Suprapubic skin (tissue), 4 donors: ENCODE measurements around the gene PRX. TPM values are rescaled to one million over a fixed set of nuclear protein-coding genes. Genes with fewer than 3 reads are reported as not detected.

ENCODE experiments used
- DNase-seq, 2 donors: peaks; one replicate each; pipeline ENCODE4 v3.0.0-alpha.2; 2019; ENCODE audit warnings: low spot score in 2 of 2
- H3K27ac ChIP-seq: fragments of 200-600 bp; sonication (generic); one replicate; pipeline ENCODE4 v1.5.1; 2019
- H3K27me3 ChIP-seq: fragments of 200-600 bp; sonication (generic); one replicate; pipeline ENCODE4 v1.5.1; 2019
- H3K36me3 ChIP-seq: fragments of 200-600 bp; sonication (generic); one replicate; pipeline ENCODE4 v1.5.1; 2019
- H3K4me1 ChIP-seq: fragments of 200-600 bp; sonication (generic); one replicate; pipeline ENCODE4 v1.5.1; 2019
- H3K4me3 ChIP-seq: fragments of 200-600 bp; sonication (generic); one replicate; pipeline ENCODE4 v1.5.1; 2019; ENCODE audit warnings: mild to moderate bottlenecking
- H3K9me3 ChIP-seq: fragments of 200-600 bp; sonication (generic); one replicate; pipeline ENCODE4 v1.5.1; 2019
- EP300 ChIP-seq: sonication (generic); formaldehyde crosslinking; IDR thresholded peaks from one replicate; pipeline ENCODE4 v1.6.1; 2017; ENCODE audit warnings: antibody characterized with exemption
- POLR2A ChIP-seq, 2 donors: fragments of 450-650 bp; IDR thresholded peaks; one replicate each; pipeline ENCODE4 v1.6.1; 2017; ENCODE audit warnings: antibody characterized with exemption in 2 of 2, mild to moderate bottlenecking in 2 of 2, moderate library complexity in 2 of 2
- POLR2AphosphoS5 ChIP-seq, 3 donors: sonication (generic); formaldehyde crosslinking; IDR thresholded peaks; one replicate each; pipeline ENCODE4 v1.6.1; 2017; ENCODE audit warnings: antibody characterized with exemption in 3 of 3
- WGBS: methylation state at CpG from one replicate; pipeline ENCODE4 v1.1.5; 2018; 5-methylcytosine and 5-hydroxymethylcytosine counted together
- total RNA-seq, 4 donors: library from RNA; depleted of rRNA; stranded (reverse); fragments of >200 nt; gene quantifications; one replicate each; pipeline ENCODE4 v1.1.0, GENCODE V29; 2016
- TF ChIP-seq, protein P1 (sequence below), 2 donors: fragments of 200-600 bp in 1 of 2; fragments of 450-650 bp in 1 of 2; sonication (generic) in 1 of 2; IDR thresholded peaks; one replicate each; pipeline ENCODE4 v1.5.1; 2016 to 2019; ENCODE audit warnings: antibody characterized with exemption in 2 of 2, mild to moderate bottlenecking in 1 of 2, moderate library complexity in 1 of 2

Gene PRX
- total RNA-seq, 4 donors from 2014 or later: 4.1 to 7.3 (median 4.8) TPM

DNA sequence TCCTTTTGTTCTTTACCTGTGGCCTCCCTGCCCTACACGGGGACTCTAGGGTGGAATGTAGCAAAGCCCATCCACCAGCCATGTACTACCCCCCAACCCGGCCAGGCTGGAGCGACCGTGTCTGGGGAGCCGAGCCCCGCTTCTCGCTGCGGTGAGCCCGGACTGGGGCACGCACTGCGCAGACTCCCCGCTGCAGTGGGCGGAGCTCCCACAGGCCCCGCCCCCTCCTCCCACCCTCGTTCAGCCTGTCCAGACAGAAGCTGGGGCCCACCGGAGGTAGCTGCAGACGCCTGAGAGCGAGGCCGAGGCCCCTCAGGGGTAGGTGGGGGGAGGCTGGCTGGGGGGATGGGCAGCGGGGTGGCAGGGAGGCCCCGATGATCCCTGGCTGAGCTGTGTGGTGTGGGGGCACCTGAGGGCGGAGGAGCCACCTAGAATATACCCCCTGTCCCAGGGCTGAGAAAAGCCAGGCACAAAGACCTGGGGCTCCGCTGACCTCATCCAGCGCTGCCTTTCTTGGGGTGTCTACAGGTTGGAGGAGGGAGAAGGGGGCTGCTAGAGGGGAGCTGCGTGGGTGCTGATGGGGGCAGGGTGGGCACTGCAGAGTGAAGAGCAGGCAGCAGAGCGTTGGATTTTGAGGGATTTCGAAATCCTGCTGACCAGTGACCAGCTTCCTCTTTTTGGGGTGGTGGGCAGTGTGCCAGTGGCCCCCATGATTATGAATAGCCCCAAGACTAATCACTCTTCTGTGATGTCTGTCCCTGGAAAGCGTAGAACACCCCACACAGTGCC, 47.4 kb downstream of the PRX start:
- peak overlapping the region; percentile 38 for H3K4me3 ChIP-seq
- H3K36me3 ChIP-seq: peaks cover 34% of the 10 kb centered on the region
- H3K27ac ChIP-seq: no peak overlapping the region
- no peaks in the 10 kb centered on the region for H3K9me3 ChIP-seq
- DNase-seq: no peak
- TF ChIP-seq POLR2AphosphoS5 (IDR thresholded peaks at IDR 0.05): no peak
- TF ChIP-seq POLR2A (IDR thresholded peaks at IDR 0.05): no peak
- no peak for TF ChIP-seq EP300
- TF ChIP-seq, protein P1, sequence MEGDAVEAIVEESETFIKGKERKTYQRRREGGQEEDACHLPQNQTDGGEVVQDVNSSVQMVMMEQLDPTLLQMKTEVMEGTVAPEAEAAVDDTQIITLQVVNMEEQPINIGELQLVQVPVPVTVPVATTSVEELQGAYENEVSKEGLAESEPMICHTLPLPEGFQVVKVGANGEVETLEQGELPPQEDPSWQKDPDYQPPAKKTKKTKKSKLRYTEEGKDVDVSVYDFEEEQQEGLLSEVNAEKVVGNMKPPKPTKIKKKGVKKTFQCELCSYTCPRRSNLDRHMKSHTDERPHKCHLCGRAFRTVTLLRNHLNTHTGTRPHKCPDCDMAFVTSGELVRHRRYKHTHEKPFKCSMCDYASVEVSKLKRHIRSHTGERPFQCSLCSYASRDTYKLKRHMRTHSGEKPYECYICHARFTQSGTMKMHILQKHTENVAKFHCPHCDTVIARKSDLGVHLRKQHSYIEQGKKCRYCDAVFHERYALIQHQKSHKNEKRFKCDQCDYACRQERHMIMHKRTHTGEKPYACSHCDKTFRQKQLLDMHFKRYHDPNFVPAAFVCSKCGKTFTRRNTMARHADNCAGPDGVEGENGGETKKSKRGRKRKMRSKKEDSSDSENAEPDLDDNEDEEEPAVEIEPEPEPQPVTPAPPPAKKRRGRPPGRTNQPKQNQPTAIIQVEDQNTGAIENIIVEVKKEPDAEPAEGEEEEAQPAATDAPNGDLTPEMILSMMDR (IDR thresholded peaks at IDR 0.05): no peak
- peaks cover 24% of the 10 kb centered on the region for H3K4me1 ChIP-seq
- WGBS: 46% methylated on average over 7 of the region's 28 CpGs
- H3K27me3 ChIP-seq: no peaks in the 10 kb centered on the region

DNA sequence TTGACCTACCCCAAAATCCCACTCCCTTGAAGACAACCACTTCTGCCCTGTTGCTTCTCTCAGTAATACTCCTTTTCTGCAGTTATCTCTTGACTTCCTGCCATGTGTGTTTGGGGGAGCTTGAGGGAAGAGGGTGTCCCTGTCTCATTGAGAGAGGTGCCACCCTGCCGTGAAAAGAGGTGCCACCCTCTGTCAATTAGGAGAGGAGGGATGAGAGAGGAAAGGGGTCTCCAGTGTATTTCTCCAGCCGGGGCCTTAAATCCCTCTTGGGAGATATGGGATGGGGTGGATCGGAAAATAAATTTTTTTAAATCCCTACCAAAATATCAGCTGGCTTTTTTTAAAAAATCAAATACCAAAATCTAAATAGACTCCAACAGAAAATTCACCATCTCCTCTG, 48.2 kb downstream of the PRX start:
- Histone ChIP-seq H3K9me3 (no peaks in the 10 kb centered on the region), H3K27me3 (no peaks in the 10 kb centered on the region), H3K36me3 (peaks cover 26% of the 10 kb centered on the region), H3K4me1 (peaks cover 27% of the 10 kb centered on the region), H3K27ac (no peak overlapping the region), H3K4me3 (peak overlapping the region; percentile 38)
- 67% methylated on average over 3 of the region's 3 CpGs for WGBS
- DNase-seq: no peak
- TF ChIP-seq, protein P1 (IDR thresholded peaks at IDR 0.05): no peak
- TF ChIP-seq POLR2AphosphoS5 (IDR thresholded peaks at IDR 0.05) (no peak), EP300 (no peak), POLR2A (IDR thresholded peaks at IDR 0.05) (no peak)

DNA sequence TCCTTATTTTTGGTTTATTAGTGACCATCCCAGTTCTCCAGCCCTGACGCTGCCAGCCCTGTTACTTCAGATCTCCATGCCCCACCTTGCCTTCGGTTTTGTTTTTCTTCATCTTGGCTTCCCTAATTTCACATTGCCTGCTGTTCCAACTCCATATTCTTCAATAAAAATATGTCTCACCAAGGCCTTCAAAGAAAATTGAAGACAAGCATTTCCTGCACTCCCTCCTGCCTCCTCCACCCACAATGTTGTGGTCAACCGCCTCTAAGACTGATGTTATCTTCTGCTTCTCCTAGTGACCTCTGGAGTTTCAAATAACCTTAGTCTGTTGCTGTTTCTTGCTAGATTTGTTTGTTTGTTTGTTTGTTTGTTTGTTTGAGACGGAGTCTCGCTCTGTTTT, 50.1 kb downstream of the PRX start:
- Histone ChIP-seq H3K27ac (no peak overlapping the region), H3K4me3 (no peak overlapping the region), H3K4me1 (peaks cover 29% of the 10 kb centered on the region), H3K27me3 (no peaks in the 10 kb centered on the region), H3K9me3 (no peaks in the 10 kb centered on the region), H3K36me3 (peaks cover 16% of the 10 kb centered on the region)
- no peak for DNase-seq
- TF ChIP-seq POLR2A (IDR thresholded peaks at IDR 0.05) (no peak), POLR2AphosphoS5 (IDR thresholded peaks at IDR 0.05) (no peak), EP300 (no peak)
- TF ChIP-seq, protein P1 (IDR thresholded peaks at IDR 0.05): no peak
- WGBS: 84% methylated on average over 5 of the region's 5 CpGs

DNA sequence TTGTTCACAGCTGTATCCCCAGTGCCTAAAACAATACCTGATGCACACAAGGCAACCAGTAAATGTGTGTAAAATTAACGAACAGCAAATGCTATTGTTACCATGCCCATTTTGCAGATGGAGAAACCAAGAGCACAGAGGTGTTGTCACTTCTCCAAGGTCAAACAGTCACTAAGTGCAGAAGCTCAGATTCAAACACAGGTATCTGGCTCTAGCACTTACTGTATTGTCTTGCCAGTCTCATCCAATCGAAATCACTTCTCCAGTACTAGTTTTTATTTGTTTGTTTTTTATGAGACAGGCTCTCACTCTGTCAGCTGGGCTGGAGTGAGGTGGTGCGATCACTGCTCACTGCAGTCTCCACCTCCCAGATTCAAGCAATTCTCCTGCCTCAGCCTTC, 51.0 kb downstream of the PRX start:
- no peaks in the 10 kb centered on the region for H3K9me3 ChIP-seq
- peaks cover 29% of the 10 kb centered on the region for H3K4me1 ChIP-seq
- TF ChIP-seq, protein P1 (IDR thresholded peaks at IDR 0.05): no peak
- TF ChIP-seq EP300 (no peak), POLR2AphosphoS5 (IDR thresholded peaks at IDR 0.05) (no peak), POLR2A (IDR thresholded peaks at IDR 0.05) (no peak)
- WGBS: 88% methylated on average over 3 of the region's 3 CpGs
- no peak overlapping the region for H3K4me3 ChIP-seq
- no peak overlapping the region for H3K27ac ChIP-seq
- peaks cover 7% of the 10 kb centered on the region for H3K36me3 ChIP-seq
- DNase-seq: no peak
- H3K27me3 ChIP-seq: no peaks in the 10 kb centered on the region

DNA sequence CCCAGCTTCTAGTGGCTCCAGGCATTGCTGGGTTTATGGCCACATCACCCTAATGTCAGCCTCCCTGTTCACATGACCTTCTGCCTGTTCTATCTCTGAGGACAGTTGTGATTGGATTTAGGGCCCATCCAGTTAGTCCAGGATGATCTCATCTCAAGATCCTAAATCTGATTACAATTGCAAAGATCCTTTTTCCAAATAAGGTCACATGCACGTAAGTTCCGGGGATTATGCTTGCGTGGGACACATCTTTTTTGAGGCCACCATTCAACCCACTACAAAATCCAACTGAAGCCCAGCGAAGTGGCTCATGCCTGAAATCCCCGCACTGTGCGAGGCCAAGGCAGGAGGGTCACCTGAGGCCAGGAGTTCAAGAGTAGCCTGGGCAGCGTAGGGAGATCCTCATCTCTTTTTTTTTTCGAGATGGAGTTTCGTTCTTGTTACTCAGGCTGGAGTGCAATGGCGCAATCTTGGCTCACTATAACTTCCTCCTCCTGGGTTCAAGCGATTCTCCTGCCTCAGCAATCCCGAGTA, 52.4 kb downstream of the PRX start:
- no peaks in the 10 kb centered on the region for H3K27me3 ChIP-seq
- TF ChIP-seq POLR2A (IDR thresholded peaks at IDR 0.05): no peak
- no peak for TF ChIP-seq POLR2AphosphoS5 (IDR thresholded peaks at IDR 0.05)
- no peak for TF ChIP-seq EP300
- TF ChIP-seq, protein P1 (IDR thresholded peaks at IDR 0.05): no peak
- no peak for DNase-seq
- WGBS: 76% methylated on average over 12 of the region's 12 CpGs
- no peaks in the 10 kb centered on the region for H3K36me3 ChIP-seq
- H3K27ac ChIP-seq: no peak overlapping the region
- H3K4me3 ChIP-seq: no peak overlapping the region
- peaks cover 22% of the 10 kb centered on the region for H3K4me1 ChIP-seq
- H3K9me3 ChIP-seq: no peaks in the 10 kb centered on the region
